Upper lobe of left lung (tissue), 4 donors: Measurements from ENCODE around the gene R3HDM4.

Experiments used
- CTCF ChIP-seq, 6 experiments: fragments of 450-650 bp in 4 of 6; fragments of 200-600 bp in 2 of 6; sonication (generic) in 2 of 6; IDR thresholded peaks; one replicate each; pipeline ENCODE4 v1.5.1; 2016 to 2019; ENCODE audit warnings: antibody characterized with exemption in 6 of 6
- POLR2A ChIP-seq, 4 donors: fragments of 450-650 bp; IDR thresholded peaks; one replicate each; pipeline ENCODE4 v1.5.1; 2016 to 2017; ENCODE audit warnings: antibody characterized with exemption in 4 of 4, mild to moderate bottlenecking in 2 of 4

- no peak for TF ChIP-seq POLR2A (IDR thresholded peaks at IDR 0.05)
- TF ChIP-seq CTCF (IDR thresholded peaks at IDR 0.05), result no peak
Observed at GRCh38 chr19:870963-871401, 42.0 kb downstream of the R3HDM4 start.
